NCI-H187 treated with DMSO at 0.1 percent for 48 hours (cell line): ENCODE data around the gene MTIF2.
"Not testable (repeated sequence)": the region's sequence is repeated elsewhere in the genome, so short reads cannot be mapped to it uniquely, and the experiment has no call there.

Experiments used
- DNase-seq: peaks from one replicate; lab custom pipeline; 2025; lab: John Stamatoyannopoulos, UW

Gene MTIF2

DNA sequence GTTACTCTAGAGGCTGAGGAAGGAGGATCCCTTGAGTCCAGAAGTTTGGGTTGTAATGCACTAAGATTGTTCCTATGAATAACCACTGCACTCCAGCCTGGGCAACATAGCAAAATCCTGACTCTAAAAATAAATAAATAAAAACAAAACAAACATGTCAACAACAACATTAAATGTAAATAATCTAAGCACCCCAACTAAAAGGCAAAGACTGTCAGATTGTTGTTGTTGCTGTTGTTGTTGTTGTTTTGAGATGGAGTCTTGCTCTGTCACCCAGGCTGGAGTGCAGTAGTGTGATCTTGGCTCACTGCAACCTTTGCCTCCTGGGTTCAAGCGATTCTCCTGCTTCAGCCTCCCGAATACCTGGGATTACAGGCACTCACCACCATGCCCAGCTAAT is 77.1 kb downstream of the MTIF2 start:
- not testable (repeated sequence) for DNase-seq

DNA sequence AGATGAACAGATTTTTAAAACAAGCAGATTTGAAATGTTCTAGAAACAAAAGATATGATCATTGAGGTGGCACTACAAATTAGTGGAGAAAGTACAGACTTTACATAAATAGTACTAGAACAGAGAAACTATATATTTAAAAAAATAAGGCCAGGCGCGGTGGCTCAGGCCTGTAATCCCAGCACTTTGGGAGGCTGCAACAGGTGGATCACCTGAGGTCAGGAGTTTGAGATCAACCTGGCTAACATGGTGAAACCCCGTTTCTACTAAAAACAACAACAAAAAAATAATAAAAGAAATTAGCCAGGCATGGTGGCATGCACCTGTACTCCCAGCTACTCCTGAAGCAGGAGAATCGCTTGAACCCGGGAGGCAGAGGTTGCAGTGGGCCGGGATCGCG is 82.2 kb downstream of the MTIF2 start:
- not testable (repeated sequence) for DNase-seq
